Measurements from ENCODE around the gene BLID.
A peak's percentile ranks its signal among the peaks of the same experiment; 100 is the strongest.

Gene BLID

GRCh38 chr11:122123263-122123929 is 7.4 kb upstream of the BLID start:
- Mint-ChIP-seq H3K4me1 (no peaks in the 10 kb centered on the region), H3K27ac (no peak overlapping the region), H3K4me3 (no peak overlapping the region), H3K9me3 (no peaks in the 10 kb centered on the region), H3K36me3 (ENCODE audit: low read depth) (peaks cover 10% of the 10 kb centered on the region), H3K27me3 (ENCODE audit: low read depth) (no peaks in the 10 kb centered on the region)
- TF ChIP-seq CTCF (IDR thresholded peaks at IDR 0.05; ENCODE audit: unreplicated experiment in 3 of 3), result no peak

GRCh38 chr11:122122179-122122578 is 6.2 kb upstream of the BLID start:
- no peak for TF ChIP-seq CTCF (IDR thresholded peaks at IDR 0.05; ENCODE audit: unreplicated experiment in 3 of 3)
- Mint-ChIP-seq H3K36me3 (ENCODE audit: low read depth) (peaks cover 4% of the 10 kb centered on the region), H3K4me3 (no peak overlapping the region), H3K4me1 (no peaks in the 10 kb centered on the region), H3K27ac (no peak overlapping the region), H3K9me3 (no peaks in the 10 kb centered on the region), H3K27me3 (ENCODE audit: low read depth) (no peaks in the 10 kb centered on the region)

- H3K27me3 Mint-ChIP-seq (ENCODE audit: low read depth), result no peaks in the 10 kb centered on the region
- peaks cover 4% of the 10 kb centered on the region for H3K36me3 Mint-ChIP-seq (ENCODE audit: low read depth)
- peaks cover 4% of the 10 kb centered on the region for H3K4me1 Mint-ChIP-seq
- no peaks in the 10 kb centered on the region for H3K9me3 Mint-ChIP-seq
- no peak overlapping the region for H3K4me3 Mint-ChIP-seq
- no peak for TF ChIP-seq CTCF (IDR thresholded peaks at IDR 0.05; ENCODE audit: unreplicated experiment in 3 of 3)
- no peak overlapping the region for H3K27ac Mint-ChIP-seq
These were observed 4.1 kb upstream of the BLID start for GRCh38 chr11:122120096-122120495.

- TF ChIP-seq CTCF (IDR thresholded peaks at IDR 0.05; ENCODE audit: unreplicated experiment in 3 of 3), result no peak
- peaks cover 4% of the 10 kb centered on the region for H3K36me3 Mint-ChIP-seq (ENCODE audit: low read depth)
- no peaks in the 10 kb centered on the region for H3K9me3 Mint-ChIP-seq
- no peak overlapping the region for H3K27ac Mint-ChIP-seq
- no peak overlapping the region for H3K4me3 Mint-ChIP-seq
- peaks cover 9% of the 10 kb centered on the region for H3K4me1 Mint-ChIP-seq
- H3K27me3 Mint-ChIP-seq (ENCODE audit: low read depth), result no peaks in the 10 kb centered on the region
These were observed 576 bp upstream of the BLID start for GRCh38 chr11:122116591-122116990.

- H3K27ac Mint-ChIP-seq, result peak overlapping the region in 2 of 3 experiments; percentile 53 to 69
- H3K36me3 Mint-ChIP-seq (ENCODE audit: low read depth), result no peaks in the 10 kb centered on the region
- H3K4me1 Mint-ChIP-seq, result peaks cover 9% of the 10 kb centered on the region
- H3K4me3 Mint-ChIP-seq, result no peak overlapping the region
- H3K27me3 Mint-ChIP-seq (ENCODE audit: low read depth), result no peaks in the 10 kb centered on the region
- H3K9me3 Mint-ChIP-seq, result no peaks in the 10 kb centered on the region
- no peak for TF ChIP-seq CTCF (IDR thresholded peaks at IDR 0.05; ENCODE audit: unreplicated experiment in 3 of 3)
These were observed 1.0 kb downstream of the BLID start for GRCh38 chr11:122114976-122115375.

Data from nephron (organoid).